Raji (cell line): ENCODE data around the gene SH3TC1.

Source experiments
- POLR2A ChIP-seq: IDR thresholded peaks from 2 replicates; pipeline ENCODE4 v1.6.1; 2011; ENCODE audit warnings: low read depth, low read length, control low read depth; ENCODE audit not compliant: insufficient read depth

The SH3TC1 gene

DNA sequence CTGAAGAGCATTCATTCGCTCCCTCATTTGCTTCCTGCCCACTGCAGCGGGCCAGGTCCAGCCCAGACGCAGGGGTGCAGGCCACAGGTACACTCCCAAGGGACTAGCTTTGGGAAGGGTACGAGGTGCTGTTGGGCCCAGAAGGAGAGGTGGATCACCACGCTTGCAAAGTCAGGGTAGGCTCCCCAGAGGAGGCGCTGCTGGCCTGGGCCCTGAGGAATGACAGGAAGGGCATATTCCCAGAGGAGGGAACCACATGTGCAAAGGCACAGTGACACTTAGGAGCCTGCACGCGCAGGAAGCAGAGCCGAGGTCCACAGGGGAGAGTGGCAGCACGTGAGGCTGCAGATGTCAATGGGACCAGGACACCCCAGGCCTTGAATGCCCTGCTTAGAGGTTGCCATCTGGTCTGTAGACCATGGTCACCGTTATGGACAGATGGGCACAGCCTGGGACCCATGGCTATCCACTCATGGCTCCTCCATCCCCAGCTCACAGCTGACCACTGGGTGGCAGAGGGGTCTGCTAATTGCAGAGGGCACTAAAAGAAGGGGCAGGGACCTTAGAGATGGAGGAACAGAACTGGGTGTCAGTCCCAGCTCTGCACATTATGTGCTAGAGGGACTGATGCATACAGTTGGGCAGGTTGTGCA, 78.4 kb downstream of the SH3TC1 start:
- TF ChIP-seq POLR2A: no peak

- TF ChIP-seq POLR2A: no peak
Observed at GRCh38 chr4:8278009-8278395, 78.9 kb downstream of the SH3TC1 start.

DNA sequence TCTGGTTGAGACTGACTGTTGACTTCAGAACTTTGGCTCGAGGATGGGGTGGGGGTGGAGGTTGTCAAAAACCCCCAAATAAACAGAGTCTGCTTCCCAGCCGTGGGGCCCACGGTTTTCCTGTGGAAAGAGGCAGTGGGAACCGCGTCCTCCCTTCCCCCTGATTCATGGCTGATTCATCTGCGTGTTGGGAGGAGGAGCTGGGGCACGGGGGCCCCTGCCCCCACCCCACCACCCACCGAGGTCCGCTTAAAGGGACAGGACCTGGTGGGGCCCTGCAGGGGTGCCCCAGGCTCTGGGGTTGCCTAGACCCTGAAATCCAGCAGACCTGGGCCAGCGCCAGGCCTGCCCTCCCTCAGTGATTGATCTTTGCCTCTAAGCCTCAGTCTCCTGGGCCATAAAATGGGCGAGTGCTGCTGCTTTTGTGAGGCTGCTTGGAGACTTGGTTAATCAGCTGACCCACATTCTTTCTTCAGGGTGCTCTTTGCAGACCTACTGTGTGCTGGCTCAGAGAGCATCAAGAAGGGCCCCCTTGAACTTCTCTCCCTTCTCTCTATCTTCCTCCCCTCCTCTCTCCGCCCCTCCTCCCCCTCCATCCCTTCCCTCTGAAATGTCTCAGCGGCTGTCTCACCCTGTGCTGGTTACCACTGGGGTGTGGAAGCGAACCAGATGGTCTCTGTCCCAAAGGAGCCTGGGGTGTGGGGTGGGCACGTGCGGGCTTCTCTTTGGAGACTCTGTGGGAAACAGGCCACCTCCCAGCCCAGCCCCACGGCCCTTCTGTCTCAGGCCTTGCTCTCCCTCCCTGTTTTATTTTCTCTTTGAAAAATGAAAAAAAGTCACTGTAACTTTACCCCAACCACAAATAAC, 79.6 kb downstream of the SH3TC1 start:
- TF ChIP-seq POLR2A: no peak

GRCh38 chr4:8279321-8280157, 80.4 kb downstream of the SH3TC1 start:
- TF ChIP-seq POLR2A: no peak

DNA sequence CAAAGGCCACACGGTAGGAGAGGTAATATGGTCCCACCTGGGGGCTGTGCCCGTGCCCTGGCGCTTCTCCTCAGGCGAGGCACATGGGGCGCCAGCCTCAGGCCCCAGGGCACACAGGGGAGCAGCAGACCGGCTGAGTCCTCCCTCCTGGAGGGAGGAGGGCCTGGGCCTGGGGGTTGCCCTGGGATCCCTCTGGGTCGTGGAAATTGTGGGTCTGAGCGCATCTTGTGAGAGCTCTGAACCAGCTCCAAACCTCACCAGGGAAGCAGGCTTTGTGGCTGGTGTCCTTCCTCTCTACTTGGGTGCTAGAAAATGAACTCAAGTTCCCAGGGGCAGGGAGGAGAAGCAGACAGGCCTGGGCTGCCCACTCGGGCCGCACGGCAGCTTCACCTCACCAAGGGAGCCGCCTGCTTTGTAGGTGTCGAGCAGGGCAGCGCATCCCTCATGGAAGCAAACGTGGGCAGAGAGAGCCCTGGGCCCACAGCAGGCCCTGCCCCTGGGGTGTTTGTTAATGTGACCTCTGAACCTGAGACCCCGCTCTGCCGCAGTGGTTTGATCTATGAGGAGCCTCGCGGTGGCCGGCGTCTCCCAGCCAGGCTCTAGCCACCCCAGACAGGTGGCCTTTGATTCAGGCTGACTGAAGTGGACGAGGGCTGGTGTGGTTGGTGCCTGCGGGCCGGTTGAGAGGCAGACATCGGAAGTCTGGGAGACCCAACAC, 81.2 kb downstream of the SH3TC1 start:
- no peak for TF ChIP-seq POLR2A

- TF ChIP-seq POLR2A: no peak
Observed at GRCh38 chr4:8280876-8281440, 81.9 kb downstream of the SH3TC1 start.

DNA sequence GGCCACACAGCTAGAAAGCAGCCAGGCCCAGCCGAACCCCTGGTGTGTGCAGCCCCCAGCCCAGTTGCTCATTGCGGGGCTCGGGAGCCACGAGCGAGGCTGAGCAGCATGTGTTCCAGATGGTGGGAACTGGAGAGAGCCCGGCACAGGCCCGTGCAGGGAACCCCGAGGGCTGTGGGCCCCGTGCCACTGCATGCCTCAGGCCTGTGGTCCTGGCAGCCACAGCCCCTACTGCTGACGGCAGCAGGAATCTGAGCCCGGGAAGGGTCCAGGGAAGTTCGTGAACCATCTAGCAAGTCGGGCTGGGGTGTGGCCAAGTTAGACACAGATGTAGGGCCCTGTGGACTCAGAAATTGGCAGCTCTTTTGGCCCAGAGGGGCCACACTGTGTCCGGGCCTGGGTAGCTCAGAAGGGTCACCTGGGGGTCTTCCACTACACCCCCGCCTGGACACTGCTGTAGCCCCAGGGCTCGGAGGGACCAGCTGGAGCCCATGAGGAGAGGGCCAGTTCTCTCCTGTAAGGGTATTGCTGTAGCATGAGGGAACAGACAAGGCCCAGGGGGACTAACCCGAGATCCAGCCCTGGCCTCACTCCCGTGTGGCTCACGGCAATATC, 82.5 kb downstream of the SH3TC1 start:
- TF ChIP-seq POLR2A: no peak

DNA sequence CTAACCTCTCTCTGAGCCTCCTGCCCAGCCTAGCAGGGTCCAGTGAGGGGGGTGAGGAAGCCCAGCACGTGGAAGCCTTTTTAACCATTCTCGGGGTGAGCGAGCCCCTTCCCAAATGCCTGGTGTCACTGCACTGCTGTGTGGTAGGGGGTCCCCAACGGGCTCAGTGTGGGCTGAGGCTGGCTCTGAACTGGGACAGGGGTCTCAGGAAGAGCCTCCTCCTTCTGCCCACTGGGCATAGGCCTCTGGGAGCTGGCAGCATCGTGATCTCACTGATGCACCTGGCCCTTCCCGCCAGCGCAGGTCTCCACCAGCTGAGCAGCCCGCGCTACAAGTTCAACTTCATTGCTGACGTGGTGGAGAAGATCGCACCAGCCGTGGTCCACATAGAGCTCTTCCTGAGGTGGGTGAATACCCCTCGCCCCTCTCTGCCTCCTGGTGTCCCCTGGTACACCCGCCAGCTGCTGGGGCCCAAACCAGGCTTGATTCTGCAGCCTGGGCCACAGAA, 83.1 kb downstream of the SH3TC1 start:
- TF ChIP-seq POLR2A: no peak

- TF ChIP-seq POLR2A: no peak
Observed at GRCh38 chr4:8282742-8283141, 83.7 kb downstream of the SH3TC1 start.

DNA sequence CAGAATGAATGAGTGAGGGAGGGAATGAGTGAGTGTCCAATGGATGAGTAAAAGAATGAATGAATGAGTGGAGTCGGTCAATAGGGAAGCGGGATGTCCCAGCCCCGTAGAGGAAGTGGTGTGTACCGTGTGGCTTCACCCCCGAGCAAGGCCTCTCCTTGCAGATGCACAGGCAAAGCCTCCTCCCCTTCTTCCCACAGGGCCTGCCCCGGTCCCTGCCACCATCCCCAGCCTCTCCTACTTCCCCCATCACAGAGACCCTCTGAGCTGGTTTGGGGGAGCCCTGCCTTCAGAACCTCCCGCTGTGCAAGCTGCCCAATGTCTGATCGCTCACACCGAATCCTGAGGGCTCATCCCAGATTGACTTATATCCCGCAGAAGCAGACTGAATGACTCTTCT, 84.1 kb downstream of the SH3TC1 start:
- TF ChIP-seq POLR2A: no peak

GRCh38 chr4:8283631-8284121, 84.6 kb downstream of the SH3TC1 start:
- TF ChIP-seq POLR2A: no peak

DNA sequence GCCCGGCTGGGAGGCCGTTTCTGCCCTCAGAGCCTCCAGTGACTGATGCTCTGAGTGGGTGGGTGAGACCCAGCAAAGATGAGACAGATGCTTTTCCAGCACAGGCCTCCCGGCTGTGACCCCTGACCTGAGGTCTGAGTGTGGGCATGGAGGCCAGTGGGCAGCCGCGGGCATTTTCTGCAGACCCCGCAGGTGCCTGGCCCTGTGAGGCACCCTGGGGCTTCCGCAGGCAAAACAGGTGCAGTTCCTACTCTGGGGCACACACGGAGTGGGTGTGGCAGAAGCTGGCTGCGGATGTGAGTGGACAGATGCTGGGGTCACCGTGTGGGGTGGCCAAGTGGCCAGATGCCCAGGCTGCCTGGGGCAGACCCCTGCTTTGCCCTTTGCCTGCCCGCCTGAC, 85.3 kb downstream of the SH3TC1 start:
- no peak for TF ChIP-seq POLR2A

GRCh38 chr4:8285143-8285975, 86.3 kb downstream of the SH3TC1 start:
- no peak for TF ChIP-seq POLR2A
